ENCODE results near the gene NOMO2. TPM values are rescaled to one million over a fixed set of nuclear protein-coding genes. Genes with fewer than 3 reads are reported as not detected.

Gene NOMO2
- 96.4 and 104 TPM in 2 replicates for total RNA-seq

GRCh38 chr16:18561727-18562314 lies at the start of gene NOMO2:
NOMO2 (minus strand) TSS chr16:18562097; CDS start chr16:18562040, 57 bp downstream.

Other genes with a start within 250 kb of the NOMO2 start
- under 0.01 TPM in 1 of 2 replicates, not detected in the other for gene NPIPA8, start 225.4 kb downstream of the NOMO2 start, total RNA-seq
- gene RPS15A, start 228.2 kb upstream of the NOMO2 start, total RNA-seq = 1,680 and 1,863 TPM in 2 replicates
- gene ARL6IP1, start 239.5 kb upstream of the NOMO2 start, total RNA-seq = 316 and 558 TPM in 2 replicates